ENCODE data around the gene EHD2.

GRCh38 chr19:47673426-47673825, 39.8 kb upstream of the EHD2 start:
- TF ChIP-seq POLR2A (IDR thresholded peaks at IDR 0.05) (no peak), POLR2AphosphoS5 (IDR thresholded peaks at IDR 0.05) (no peak), EP300 (IDR thresholded peaks at IDR 0.05) (no peak)
- TF ChIP-seq, protein P1, sequence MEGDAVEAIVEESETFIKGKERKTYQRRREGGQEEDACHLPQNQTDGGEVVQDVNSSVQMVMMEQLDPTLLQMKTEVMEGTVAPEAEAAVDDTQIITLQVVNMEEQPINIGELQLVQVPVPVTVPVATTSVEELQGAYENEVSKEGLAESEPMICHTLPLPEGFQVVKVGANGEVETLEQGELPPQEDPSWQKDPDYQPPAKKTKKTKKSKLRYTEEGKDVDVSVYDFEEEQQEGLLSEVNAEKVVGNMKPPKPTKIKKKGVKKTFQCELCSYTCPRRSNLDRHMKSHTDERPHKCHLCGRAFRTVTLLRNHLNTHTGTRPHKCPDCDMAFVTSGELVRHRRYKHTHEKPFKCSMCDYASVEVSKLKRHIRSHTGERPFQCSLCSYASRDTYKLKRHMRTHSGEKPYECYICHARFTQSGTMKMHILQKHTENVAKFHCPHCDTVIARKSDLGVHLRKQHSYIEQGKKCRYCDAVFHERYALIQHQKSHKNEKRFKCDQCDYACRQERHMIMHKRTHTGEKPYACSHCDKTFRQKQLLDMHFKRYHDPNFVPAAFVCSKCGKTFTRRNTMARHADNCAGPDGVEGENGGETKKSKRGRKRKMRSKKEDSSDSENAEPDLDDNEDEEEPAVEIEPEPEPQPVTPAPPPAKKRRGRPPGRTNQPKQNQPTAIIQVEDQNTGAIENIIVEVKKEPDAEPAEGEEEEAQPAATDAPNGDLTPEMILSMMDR (IDR thresholded peaks at IDR 0.05): no peak

Measured in suprapubic skin (tissue), 4 donors.